GM18502 (cell line): ENCODE measurements around the gene ILK.

Experiments
- ATAC-seq: cut with Tn5 transposase; IDR thresholded peaks from one replicate; pipeline ENCODE4 v1.9.1; 2021; ENCODE audit warnings: mild to moderate bottlenecking; ENCODE audit not compliant: unreplicated experiment, poor library complexity

ILK gene

DNA sequence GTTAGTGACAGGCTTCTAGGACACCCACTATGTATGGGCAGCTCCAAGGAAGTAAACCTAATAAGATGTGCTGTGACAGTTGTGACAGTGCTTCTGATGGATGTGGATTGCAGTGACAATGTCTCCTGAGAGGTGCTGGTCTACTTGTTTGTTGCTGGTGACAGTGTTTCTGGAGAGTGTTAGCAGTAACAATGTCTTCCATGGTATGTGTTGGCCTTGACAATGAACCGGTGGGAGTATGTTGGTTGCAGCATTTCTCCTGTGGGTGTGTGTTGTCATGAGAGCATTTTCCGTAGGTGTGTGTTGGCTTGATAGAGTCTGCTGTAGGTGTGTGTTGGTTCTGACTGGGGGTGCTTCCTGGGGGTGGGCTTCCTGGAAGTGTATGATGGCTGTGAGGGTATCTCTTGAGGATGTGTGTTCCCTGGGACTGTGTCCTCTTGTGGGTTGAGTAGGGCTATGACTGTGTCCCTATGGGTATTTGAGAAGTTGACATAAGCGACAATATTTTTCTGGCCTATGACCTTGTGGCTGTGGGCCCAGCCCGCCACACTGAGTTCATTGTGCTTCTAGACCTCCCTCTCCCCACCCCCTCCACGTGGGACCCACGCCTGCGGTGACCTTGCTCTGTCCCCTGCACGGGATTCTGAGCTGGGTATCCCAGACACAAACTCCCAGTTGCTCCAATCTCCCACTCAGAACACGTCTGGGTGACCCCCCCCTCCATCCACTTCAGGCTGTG is 50.9 kb downstream of the ILK start:
- no peak for ATAC-seq

GRCh38 chr11:6655020-6655789 is 51.6 kb downstream of the ILK start:
- ATAC-seq, result no peak

DNA sequence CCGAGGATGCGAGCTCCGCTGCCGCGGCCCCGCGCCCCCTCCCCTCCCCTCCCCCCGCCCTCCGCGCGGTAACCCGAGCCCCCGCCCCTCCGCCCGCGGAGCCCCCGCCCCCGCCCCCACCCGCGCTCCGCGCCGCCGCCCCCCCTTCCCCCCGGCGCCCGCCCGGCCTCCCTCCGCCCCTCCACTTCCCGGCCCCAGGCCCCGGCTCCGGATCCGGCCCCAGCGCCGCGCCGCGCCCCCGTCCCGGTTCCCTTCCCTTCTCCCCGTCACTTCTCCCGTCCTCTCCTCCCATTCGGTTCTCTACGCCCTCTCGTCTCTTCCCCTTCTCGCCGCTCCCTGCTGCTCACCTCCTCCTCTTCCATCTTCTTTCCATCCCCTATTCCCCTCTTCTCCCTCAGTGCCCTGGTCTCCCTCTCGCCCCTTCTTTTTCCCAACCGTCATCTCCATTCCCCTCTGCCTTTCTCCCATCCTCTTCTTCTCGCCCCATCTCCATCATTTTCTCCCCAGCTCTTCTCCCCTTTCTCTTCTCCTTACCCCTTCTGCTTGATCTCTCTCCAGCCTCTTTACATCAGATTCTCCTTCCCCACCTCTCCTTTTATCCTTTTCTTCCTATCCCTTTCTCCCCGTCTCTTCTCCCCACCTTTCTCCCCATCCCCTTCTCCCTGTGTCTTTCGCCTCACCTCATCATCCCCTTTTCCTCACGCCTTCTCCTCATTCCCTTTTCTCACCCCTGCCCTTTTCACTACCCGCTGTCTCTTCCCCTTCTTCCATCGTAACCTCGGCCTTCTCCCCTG is 52.4 kb downstream of the ILK start, which contains the start of gene DCHS1:
Gene DCHS1, minus strand, starts transcription at position 20 of the 794 bp plus-strand sequence. CDS start 14,196 bp downstream, outside the sequence.
- ATAC-seq, result no peak

- no peak for ATAC-seq
These were observed 53.0 kb downstream of the ILK start for GRCh38 chr11:6656584-6656915.

GRCh38 chr11:6656936-6657335 is 53.4 kb downstream of the ILK start:
- ATAC-seq, result no peak

DNA sequence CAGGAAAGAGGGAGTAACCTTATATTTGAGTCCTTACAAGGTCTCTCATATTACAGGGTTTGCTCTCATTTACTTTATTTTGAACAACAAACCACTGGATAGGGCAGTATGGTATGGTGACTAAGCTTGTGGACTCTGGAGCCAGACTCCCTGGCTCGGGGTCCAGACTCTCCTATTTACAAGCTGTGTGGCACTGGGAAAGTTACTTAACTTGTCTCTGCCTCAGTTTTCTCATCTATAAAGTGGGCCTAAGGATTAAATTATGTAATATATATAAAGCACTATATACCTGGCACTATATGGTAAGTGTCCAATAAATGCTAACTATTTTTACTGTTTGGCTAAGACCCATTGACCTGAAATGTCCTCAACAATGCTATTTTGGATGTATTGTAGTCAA is 53.8 kb downstream of the ILK start:
- no peak for ATAC-seq

GRCh38 chr11:6658647-6659046 is 55.1 kb downstream of the ILK start:
- ATAC-seq, result no peak
